Activated T-helper 17 cell treated with anti-CD3 and anti-CD28 coated beads, Interleukin-2, amount 50 U/mL, for 72 hours (primary cell): Measurements from ENCODE around the gene CEP41. TPM values are rescaled to one million over a fixed set of nuclear protein-coding genes. Genes with fewer than 3 reads are reported as not detected.
"Not testable (repeated sequence)": the region's sequence is repeated elsewhere in the genome, so short reads cannot be mapped to it uniquely, and the experiment has no call there.

Experiments used
- ATAC-seq: fragments of 150-1000 bp; cut with Tn5 transposase; replicated peaks from 2 replicates; pipeline ENCODE4 v1.10.0; 2021; ENCODE audit warnings: mild to moderate bottlenecking, moderate library complexity
- H3K27ac Mint-ChIP-seq: one replicate; pipeline ENCODE4 v1.8.0; 2022; ENCODE audit warnings: mixed read lengths
- H3K27me3 Mint-ChIP-seq: one replicate; pipeline ENCODE4 v1.8.0; 2022; ENCODE audit warnings: mixed read lengths
- H3K36me3 Mint-ChIP-seq: one replicate; pipeline ENCODE4 v1.8.0; 2022; ENCODE audit warnings: low read depth, mild to moderate bottlenecking, mixed read lengths
- H3K4me1 Mint-ChIP-seq: one replicate; pipeline ENCODE4 v1.8.0; 2022; ENCODE audit warnings: mixed read lengths
- H3K4me3 Mint-ChIP-seq: one replicate; pipeline ENCODE4 v1.8.0; 2022; ENCODE audit warnings: mild to moderate bottlenecking, mixed read lengths
- H3K9me3 Mint-ChIP-seq: one replicate; pipeline ENCODE4 v1.8.0; 2022; ENCODE audit warnings: mixed read lengths
- total RNA-seq, 2 donors: library from RNA; stranded (reverse); gene quantifications; one replicate each; pipeline ENCODE4 v1.2.3, GENCODE V29; 2022

Gene CEP41
- total RNA-seq, 2 donors from 2014 or later = 8.3 to 14.0 TPM

GRCh38 chr7:130381468-130382312 lies 59.1 kb downstream of the CEP41 start:
- no peak for ATAC-seq
- Mint-ChIP-seq H3K4me3 (no peak overlapping the region), H3K36me3 (no peaks in the 10 kb centered on the region), H3K4me1 (no peaks in the 10 kb centered on the region), H3K27me3 (no peaks in the 10 kb centered on the region), H3K9me3 (peaks cover under 1% of the 10 kb centered on the region), H3K27ac (no peak overlapping the region)

GRCh38 chr7:130380861-130381455 lies 59.9 kb downstream of the CEP41 start:
- H3K4me1 Mint-ChIP-seq = no peaks in the 10 kb centered on the region
- peaks cover 8% of the 10 kb centered on the region for H3K9me3 Mint-ChIP-seq
- H3K27ac Mint-ChIP-seq = peak overlapping the region; percentile 58
- ATAC-seq = no peak
- H3K4me3 Mint-ChIP-seq = no peak overlapping the region
- H3K27me3 Mint-ChIP-seq = no peaks in the 10 kb centered on the region
- H3K36me3 Mint-ChIP-seq = no peaks in the 10 kb centered on the region

DNA sequence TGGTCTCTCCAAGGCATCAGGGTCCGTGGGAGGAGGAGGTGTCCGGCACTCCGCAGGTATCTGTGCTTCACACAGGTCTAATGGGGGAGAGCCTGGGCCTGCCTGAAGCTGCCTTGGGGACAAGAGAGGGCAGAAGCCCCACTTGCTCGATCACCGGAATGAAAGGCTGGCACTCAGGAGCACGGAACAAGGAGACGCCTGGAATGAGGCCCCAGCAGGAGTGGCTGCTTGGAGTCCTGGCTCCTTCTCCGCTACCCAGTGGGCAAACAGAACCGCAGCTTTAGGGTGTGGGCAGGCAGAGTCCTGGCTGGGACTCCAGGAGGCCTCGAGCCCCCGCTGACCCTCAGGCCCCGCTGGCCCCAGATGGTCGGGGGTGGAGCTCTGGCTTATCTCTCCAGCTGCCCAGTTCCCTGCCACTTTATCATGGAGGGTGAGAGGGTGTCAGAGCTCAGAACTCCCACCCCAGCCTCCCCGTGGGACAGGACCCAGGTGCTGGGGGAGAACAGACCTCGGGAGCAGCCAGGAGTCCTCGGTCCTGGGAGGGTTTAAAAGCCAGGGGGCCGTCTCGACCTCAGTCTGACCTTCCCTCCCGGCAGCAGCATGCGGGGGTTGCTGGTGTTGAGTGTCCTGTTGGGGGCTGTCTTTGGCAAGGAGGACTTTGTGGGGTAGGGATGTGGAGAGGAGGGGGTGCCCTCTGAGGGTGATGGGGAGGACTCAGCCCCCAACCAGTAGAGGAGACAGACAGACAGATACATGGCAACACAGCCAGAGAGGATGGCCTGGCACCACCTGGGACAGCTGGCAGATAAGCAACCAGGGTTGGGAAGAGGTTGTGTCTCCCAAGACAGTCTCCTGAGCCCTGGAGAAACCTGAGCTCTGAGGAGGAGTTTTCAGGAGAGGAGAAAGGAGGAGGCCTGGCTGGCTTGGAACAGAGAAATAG lies 60.6 kb downstream of the CEP41 start, which contains the start of gene CPA1:
Gene CPA1 (plus strand): TSS at position 574 of the 940 bp plus-strand sequence. CDS start 27 bp downstream, at position 601.
- Mint-ChIP-seq H3K27me3 (no peaks in the 10 kb centered on the region), H3K4me3 (no peak within 1 kb of the TSS)

GRCh38 chr7:130379532-130379920 lies 61.3 kb downstream of the CEP41 start:
- Mint-ChIP-seq H3K27me3 (no peaks in the 10 kb centered on the region), H3K36me3 (no peaks in the 10 kb centered on the region), H3K27ac (no peak overlapping the region), H3K9me3 (peaks cover 8% of the 10 kb centered on the region), H3K4me3 (no peak overlapping the region), H3K4me1 (no peaks in the 10 kb centered on the region)
- no peak for ATAC-seq

More for the DNA sequence above, 60.6 kb downstream of the CEP41 start, which contains the start of gene CPA1:
- ATAC-seq = no peak
- peak within 1 kb of the TSS; percentile 58 for H3K27ac Mint-ChIP-seq
- no peaks in the 10 kb centered on the region for H3K36me3 Mint-ChIP-seq
- H3K9me3 Mint-ChIP-seq = peaks cover 8% of the 10 kb centered on the region
- H3K4me1 Mint-ChIP-seq = no peaks in the 10 kb centered on the region

- H3K36me3 Mint-ChIP-seq = no peaks in the 10 kb centered on the region
- H3K27me3 Mint-ChIP-seq = no peaks in the 10 kb centered on the region
- H3K9me3 Mint-ChIP-seq = peaks cover 8% of the 10 kb centered on the region
- no peak for ATAC-seq
- no peak overlapping the region for H3K27ac Mint-ChIP-seq
- no peak overlapping the region for H3K4me3 Mint-ChIP-seq
- H3K4me1 Mint-ChIP-seq = no peaks in the 10 kb centered on the region
Observed at GRCh38 chr7:130379019-130379418, 61.8 kb downstream of the CEP41 start.

DNA sequence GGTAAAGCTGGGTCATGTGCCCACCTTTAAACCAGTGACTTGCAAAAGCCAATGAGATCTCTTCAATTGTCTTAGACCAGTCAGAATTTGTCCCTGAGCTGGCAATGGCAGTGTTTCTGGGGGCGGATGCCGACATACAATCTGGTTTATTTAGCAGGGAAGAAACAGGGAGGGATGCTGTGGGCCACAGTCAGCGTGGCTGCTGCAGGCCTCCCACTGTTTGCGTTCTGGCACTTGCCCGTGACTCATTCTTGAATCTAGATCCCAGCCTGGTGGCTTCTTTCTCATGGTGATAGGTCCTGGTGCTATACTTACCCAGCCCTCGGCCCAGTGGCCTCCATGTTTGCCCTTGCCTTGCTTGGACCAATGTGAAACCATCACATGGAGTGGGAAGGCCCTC lies 63.6 kb downstream of the CEP41 start:
- H3K27me3 Mint-ChIP-seq = no peaks in the 10 kb centered on the region
- H3K36me3 Mint-ChIP-seq = no peaks in the 10 kb centered on the region
- H3K27ac Mint-ChIP-seq = no peak overlapping the region
- no peak overlapping the region for H3K4me3 Mint-ChIP-seq
- H3K9me3 Mint-ChIP-seq = peaks cover 8% of the 10 kb centered on the region
- H3K4me1 Mint-ChIP-seq = no peaks in the 10 kb centered on the region
- no peak for ATAC-seq

GRCh38 chr7:130376461-130376860 lies 64.4 kb downstream of the CEP41 start:
- not testable (repeated sequence) for H3K9me3 Mint-ChIP-seq, H3K36me3 Mint-ChIP-seq, ATAC-seq, H3K27ac Mint-ChIP-seq, H3K4me3 Mint-ChIP-seq, H3K27me3 Mint-ChIP-seq, H3K4me1 Mint-ChIP-seq

- no peaks in the 10 kb centered on the region for H3K27me3 Mint-ChIP-seq
- H3K4me1 Mint-ChIP-seq = peaks cover 10% of the 10 kb centered on the region
- no peak overlapping the region for H3K27ac Mint-ChIP-seq
- H3K4me3 Mint-ChIP-seq = no peak overlapping the region
- no peak for ATAC-seq
- H3K36me3 Mint-ChIP-seq = no peaks in the 10 kb centered on the region
- H3K9me3 Mint-ChIP-seq = peaks cover 8% of the 10 kb centered on the region
Observed at GRCh38 chr7:130374507-130374906, 66.3 kb downstream of the CEP41 start.

- peak overlapping the region; percentile 0 for H3K27ac Mint-ChIP-seq
- ATAC-seq = no peak
- H3K4me3 Mint-ChIP-seq = no peak overlapping the region
- H3K4me1 Mint-ChIP-seq = peaks cover 21% of the 10 kb centered on the region
- no peaks in the 10 kb centered on the region for H3K27me3 Mint-ChIP-seq
- H3K9me3 Mint-ChIP-seq = peaks cover 8% of the 10 kb centered on the region
- peaks cover 10% of the 10 kb centered on the region for H3K36me3 Mint-ChIP-seq
Observed at GRCh38 chr7:130372402-130373165, 68.2 kb downstream of the CEP41 start.

DNA sequence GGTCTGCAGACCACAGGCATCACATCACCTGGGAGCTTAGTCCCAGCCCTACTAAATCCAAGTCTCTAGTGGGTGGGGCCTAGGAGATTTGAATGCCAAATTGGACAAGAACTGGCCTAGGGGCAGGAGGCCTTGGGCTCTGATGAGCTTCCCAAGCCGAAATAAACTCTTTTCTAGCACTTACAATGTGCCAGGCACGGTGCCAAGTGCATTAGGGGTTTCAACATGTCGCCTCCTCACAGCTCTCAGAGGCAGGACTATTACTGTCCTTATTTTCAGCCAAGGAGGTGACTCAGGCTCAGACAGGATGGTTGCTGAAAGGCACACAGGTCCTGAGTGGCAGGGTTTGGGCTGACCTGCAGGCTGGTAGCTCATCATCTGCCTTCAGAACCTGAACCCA lies 69.8 kb downstream of the CEP41 start:
- no peak for ATAC-seq
- peaks cover 29% of the 10 kb centered on the region for H3K4me1 Mint-ChIP-seq
- H3K9me3 Mint-ChIP-seq = peaks cover under 1% of the 10 kb centered on the region
- H3K27me3 Mint-ChIP-seq = no peaks in the 10 kb centered on the region
- no peak overlapping the region for H3K27ac Mint-ChIP-seq
- H3K36me3 Mint-ChIP-seq = peaks cover 18% of the 10 kb centered on the region
- no peak overlapping the region for H3K4me3 Mint-ChIP-seq

DNA sequence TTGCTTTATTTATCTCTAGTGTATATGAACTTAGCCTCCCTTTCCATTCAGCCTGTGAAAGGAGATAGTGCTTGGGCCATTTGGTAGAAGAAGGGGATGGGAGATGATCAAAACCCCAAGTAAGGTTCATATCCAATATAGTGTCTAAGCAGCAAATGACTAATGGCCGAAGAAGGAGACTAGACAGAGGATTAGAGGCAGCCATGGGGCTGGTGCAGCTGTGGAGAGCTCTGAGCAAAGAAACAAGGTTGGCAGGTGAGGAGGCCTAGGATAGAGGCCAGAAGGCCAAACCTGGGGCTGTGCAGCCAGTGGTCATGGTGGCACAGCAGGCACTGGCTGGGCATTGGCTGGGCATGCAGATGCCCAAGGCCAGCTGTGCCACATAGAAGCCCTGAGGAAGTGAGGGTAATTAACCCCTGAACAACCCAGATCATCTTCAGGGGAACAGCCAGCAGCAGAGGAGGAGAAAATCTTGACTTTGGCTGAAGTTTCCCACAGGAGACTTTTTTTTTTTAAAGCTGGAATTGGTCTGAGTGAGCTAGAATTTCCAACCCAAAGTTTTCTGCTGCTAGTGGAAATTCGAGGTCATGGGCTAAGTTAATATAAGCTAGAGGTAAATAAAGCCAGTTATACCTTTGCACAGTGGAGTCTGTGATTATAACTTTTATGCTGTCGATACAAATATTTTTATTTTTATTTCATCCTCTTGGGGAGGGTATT lies 70.8 kb downstream of the CEP41 start:
- H3K36me3 Mint-ChIP-seq = peaks cover 18% of the 10 kb centered on the region
- peaks cover 34% of the 10 kb centered on the region for H3K4me1 Mint-ChIP-seq
- peak overlapping the region; percentile 95 for H3K27ac Mint-ChIP-seq
- peak overlapping the region; percentile 87 for H3K4me3 Mint-ChIP-seq
- no peaks in the 10 kb centered on the region for H3K9me3 Mint-ChIP-seq
- no peak for ATAC-seq
- H3K27me3 Mint-ChIP-seq = no peaks in the 10 kb centered on the region

DNA sequence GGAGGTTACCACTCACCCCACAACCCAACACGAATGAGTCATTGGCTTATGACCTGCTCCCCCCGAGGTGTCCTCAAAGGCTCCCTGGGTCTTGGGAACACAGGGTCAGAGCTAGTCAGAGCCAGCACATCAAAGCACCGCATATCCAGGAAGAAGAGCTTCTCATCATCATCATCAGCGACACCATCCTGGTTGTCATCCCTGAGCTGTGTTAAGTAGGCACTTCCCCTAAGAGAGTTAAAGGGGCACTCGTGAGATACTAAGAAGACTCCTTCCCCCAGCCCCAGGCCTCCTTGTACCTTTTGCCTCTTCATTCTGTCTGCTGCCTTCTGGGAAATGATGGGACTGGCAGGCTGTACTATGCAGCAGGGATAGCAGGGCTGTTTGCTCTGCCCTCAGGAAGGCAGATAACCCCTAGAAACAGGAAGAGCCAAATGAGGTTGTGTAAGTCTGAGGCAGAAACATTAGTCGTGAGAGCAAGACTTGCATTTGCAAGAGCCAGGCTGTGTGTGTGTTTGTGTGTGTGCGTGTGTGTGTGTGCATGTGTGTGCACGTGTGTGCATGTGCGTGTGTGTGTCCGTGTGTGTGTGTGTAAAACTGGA lies 71.6 kb downstream of the CEP41 start:
- Mint-ChIP-seq H3K4me1 (peaks cover 34% of the 10 kb centered on the region), H3K4me3 (peak overlapping the region; percentile 87), H3K9me3 (no peaks in the 10 kb centered on the region), H3K27me3 (no peaks in the 10 kb centered on the region), H3K27ac (peak overlapping the region; percentile 95), H3K36me3 (peaks cover 18% of the 10 kb centered on the region)
- ATAC-seq = peak; percentile 50
